Activated CD4-positive, alpha-beta memory T cell treated with anti-CD3 and anti-CD28 coated beads, Interleukin-2, amount 10 ng/mL, durations not matched to agents 7 days and 5 days (primary cell): ENCODE data around the gene EFCAB3. TPM values are rescaled to one million over a fixed set of nuclear protein-coding genes. Genes with fewer than 3 reads are reported as not detected.
"Not testable (repeated sequence)": the region's sequence is repeated elsewhere in the genome, so short reads cannot be mapped to it uniquely, and the experiment has no call there.

Experiments
- CTCF ChIA-PET: fragments of 350-600 bp; sonication (Branson Sonifier 250); formaldehyde crosslinking; loops from one replicate; lab custom pipeline; 2021; ENCODE audit warnings: antibody characterized with exemption, inconsistent platforms; lab: Charles Lee
- POLR2A ChIA-PET: fragments of 350-600 bp; sonication (Branson Sonifier 250); formaldehyde crosslinking; loops from one replicate; lab custom pipeline; 2021; ENCODE audit warnings: antibody characterized with exemption; lab: Charles Lee
- DNase-seq: peaks from one replicate; pipeline ENCODE4 v3.0.0-alpha.2; 2020
- H3K27ac Mint-ChIP-seq: one replicate; pipeline ENCODE4 v1.8.0; 2021; ENCODE audit warnings: mild to moderate bottlenecking, mixed read lengths
- H3K27me3 Mint-ChIP-seq: one replicate; pipeline ENCODE4 v1.8.0; 2021; ENCODE audit warnings: mixed read lengths
- H3K36me3 Mint-ChIP-seq: one replicate; pipeline ENCODE4 v1.8.0; 2021; ENCODE audit warnings: low read depth, mixed read lengths
- H3K4me1 Mint-ChIP-seq: one replicate; pipeline ENCODE4 v1.8.0; 2021; ENCODE audit warnings: mixed read lengths
- H3K4me3 Mint-ChIP-seq: one replicate; pipeline ENCODE4 v1.8.0; 2021; ENCODE audit warnings: mild to moderate bottlenecking, mixed read lengths
- H3K9me3 Mint-ChIP-seq: one replicate; pipeline ENCODE4 v1.8.0; 2021; ENCODE audit warnings: mixed read lengths
- total RNA-seq, 2 experiments: library from RNA; stranded (reverse); gene quantifications; one replicate each; pipeline ENCODE4 v1.2.3, GENCODE V29; 2021

EFCAB3 gene
- total RNA-seq, 2 experiments from 2014 or later = not detected

DNA sequence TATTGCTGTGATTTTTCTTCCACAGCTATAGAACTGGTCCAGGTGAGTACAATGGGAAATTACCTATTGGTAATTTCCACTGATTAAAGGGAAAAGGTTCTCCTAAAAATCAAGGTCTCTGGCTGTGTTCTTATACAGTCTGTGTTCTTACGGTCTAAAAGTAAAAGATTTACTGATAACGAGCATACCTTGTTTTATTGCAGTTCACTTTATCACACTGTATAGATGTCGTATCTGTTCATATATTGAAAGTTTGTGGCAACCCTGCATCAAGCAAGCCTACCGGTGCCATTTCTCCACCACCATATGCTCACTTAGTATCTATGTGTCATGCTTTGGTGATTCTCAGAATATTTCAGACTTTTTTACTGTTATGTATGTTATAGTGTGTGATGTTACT, 54.9 kb downstream of the EFCAB3 start:
- H3K27me3 Mint-ChIP-seq, DNase-seq, H3K9me3 Mint-ChIP-seq, H3K27ac Mint-ChIP-seq, H3K4me3 Mint-ChIP-seq, H3K4me1 Mint-ChIP-seq, CTCF ChIA-PET, POLR2A ChIA-PET: not testable (repeated sequence)
- H3K36me3 Mint-ChIP-seq = peaks cover 12% of the 10 kb centered on the region

GRCh38 chr17:62441181-62441580, 60.8 kb downstream of the EFCAB3 start:
- H3K4me1 Mint-ChIP-seq, POLR2A ChIA-PET, H3K27ac Mint-ChIP-seq, H3K9me3 Mint-ChIP-seq, H3K4me3 Mint-ChIP-seq, H3K27me3 Mint-ChIP-seq, DNase-seq: not testable (repeated sequence)
- CTCF ChIA-PET = interaction anchor here (0.7 kb wide), 1 partner anchor 122 kb away, joined by 3 read pairs; no protein-coding TSS in a partner anchor
- peaks cover 25% of the 10 kb centered on the region for H3K36me3 Mint-ChIP-seq

- CTCF ChIA-PET = no interaction called here
- POLR2A ChIA-PET = no interaction called here
- Mint-ChIP-seq H3K4me1 (no peaks in the 10 kb centered on the region), H3K27ac (no peak overlapping the region), H3K36me3 (peaks cover 37% of the 10 kb centered on the region), H3K4me3 (no peak overlapping the region), H3K27me3 (no peaks in the 10 kb centered on the region), H3K9me3 (no peaks in the 10 kb centered on the region)
- DNase-seq = no peak
Observed at GRCh38 chr17:62444063-62444462, 63.7 kb downstream of the EFCAB3 start.

DNA sequence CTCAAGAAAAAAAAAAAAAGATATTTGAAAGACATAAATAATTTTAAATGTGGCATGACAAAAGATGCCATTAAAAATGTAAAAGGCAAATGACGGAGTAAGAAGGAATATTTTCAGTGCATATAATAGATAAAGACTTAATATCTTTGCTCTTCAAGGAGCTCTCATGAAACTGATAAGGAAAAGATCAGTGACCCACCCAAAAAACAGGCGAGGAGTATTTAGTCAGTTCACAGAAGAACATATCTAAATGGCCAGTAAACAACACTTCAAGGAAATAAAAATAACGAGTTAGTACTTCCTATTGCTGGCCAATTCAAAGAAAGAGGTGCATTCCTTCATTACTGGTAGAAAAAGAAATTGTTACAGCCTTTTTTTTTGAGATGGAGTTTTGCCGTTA, 65.4 kb downstream of the EFCAB3 start:
- POLR2A ChIA-PET, DNase-seq, H3K4me1 Mint-ChIP-seq, H3K9me3 Mint-ChIP-seq, H3K27ac Mint-ChIP-seq, H3K27me3 Mint-ChIP-seq, H3K4me3 Mint-ChIP-seq, CTCF ChIA-PET: not testable (repeated sequence)
- H3K36me3 Mint-ChIP-seq = peaks cover 36% of the 10 kb centered on the region

DNA sequence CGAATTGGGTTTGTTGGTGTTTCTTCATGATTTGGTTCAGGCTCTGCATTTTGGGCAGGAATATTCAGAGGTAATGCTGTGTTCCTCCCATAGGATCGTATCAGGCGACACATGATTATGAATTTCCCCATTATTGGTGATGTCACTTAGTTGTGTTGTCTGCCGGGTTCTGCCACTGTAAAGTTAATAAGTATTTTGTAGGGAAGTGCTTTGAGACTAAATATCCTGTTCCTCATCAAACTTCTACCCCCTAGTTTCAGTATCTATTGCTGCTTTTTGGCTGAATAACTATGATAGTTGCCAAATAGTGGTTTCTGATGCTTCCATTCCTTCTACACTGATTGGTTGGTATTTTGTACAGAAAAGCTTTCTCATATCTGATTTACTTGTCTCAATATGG, 71.8 kb downstream of the EFCAB3 start:
- H3K27me3 Mint-ChIP-seq, POLR2A ChIA-PET, CTCF ChIA-PET, H3K27ac Mint-ChIP-seq, H3K4me3 Mint-ChIP-seq, DNase-seq, H3K9me3 Mint-ChIP-seq: not testable (repeated sequence)
- Mint-ChIP-seq H3K4me1 (peaks cover 11% of the 10 kb centered on the region), H3K36me3 (peaks cover 16% of the 10 kb centered on the region)

DNA sequence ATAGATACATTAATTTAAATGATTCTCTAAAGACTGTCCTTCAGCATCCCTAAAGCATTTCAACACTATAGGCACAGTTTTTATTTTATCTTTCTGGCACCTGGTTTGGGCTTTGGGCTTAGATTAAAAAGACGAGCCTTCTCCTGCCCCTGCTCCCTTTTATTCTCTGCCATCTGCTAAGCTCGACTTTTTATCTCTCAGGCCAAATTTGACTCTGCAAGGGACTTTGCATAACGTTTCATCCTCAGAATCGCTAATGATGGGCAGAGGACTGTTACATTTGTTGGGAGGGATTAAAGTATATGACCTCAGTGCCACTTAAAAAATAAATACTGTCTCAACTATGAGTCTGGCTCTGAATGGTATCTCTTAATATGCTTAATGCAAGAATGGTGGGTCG, 72.7 kb downstream of the EFCAB3 start:
- H3K4me3 Mint-ChIP-seq, POLR2A ChIA-PET, H3K36me3 Mint-ChIP-seq, H3K9me3 Mint-ChIP-seq, DNase-seq, CTCF ChIA-PET, H3K27me3 Mint-ChIP-seq, H3K27ac Mint-ChIP-seq: not testable (repeated sequence)
- peaks cover 15% of the 10 kb centered on the region for H3K4me1 Mint-ChIP-seq

DNA sequence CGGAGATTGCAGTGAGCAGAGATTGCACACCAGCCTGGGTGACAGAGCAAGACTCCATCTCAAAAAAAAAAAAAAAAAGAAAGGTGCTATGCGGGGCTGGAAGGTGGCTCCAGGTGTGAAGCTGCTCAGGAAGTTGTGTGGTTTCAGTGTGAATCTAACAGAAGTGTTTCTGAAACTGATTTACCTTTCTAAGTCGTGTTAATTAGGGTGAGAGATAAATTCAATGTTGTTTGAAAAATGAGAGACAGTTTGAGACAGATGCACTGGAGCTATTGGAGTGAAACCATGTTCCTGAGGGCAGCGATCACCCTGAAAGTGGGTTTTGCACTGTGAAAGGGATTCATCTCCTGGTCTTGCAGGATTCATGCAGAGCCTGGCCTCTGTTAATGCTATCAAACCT, 73.3 kb downstream of the EFCAB3 start:
- H3K27me3 Mint-ChIP-seq, H3K36me3 Mint-ChIP-seq, H3K27ac Mint-ChIP-seq, H3K9me3 Mint-ChIP-seq, DNase-seq, POLR2A ChIA-PET, H3K4me3 Mint-ChIP-seq, CTCF ChIA-PET: not testable (repeated sequence)
- peaks cover 21% of the 10 kb centered on the region for H3K4me1 Mint-ChIP-seq

GRCh38 chr17:62454111-62454510, 73.8 kb downstream of the EFCAB3 start:
- H3K27ac Mint-ChIP-seq, CTCF ChIA-PET, H3K4me3 Mint-ChIP-seq, H3K27me3 Mint-ChIP-seq, POLR2A ChIA-PET, H3K9me3 Mint-ChIP-seq, DNase-seq, H3K36me3 Mint-ChIP-seq: not testable (repeated sequence)
- H3K4me1 Mint-ChIP-seq = peaks cover 23% of the 10 kb centered on the region

GRCh38 chr17:62456016-62456415, 75.7 kb downstream of the EFCAB3 start:
- Mint-ChIP-seq H3K4me3 (no peak overlapping the region), H3K4me1 (peaks cover 23% of the 10 kb centered on the region), H3K36me3 (peaks cover 4% of the 10 kb centered on the region), H3K27ac (no peak overlapping the region), H3K27me3 (no peaks in the 10 kb centered on the region), H3K9me3 (no peaks in the 10 kb centered on the region)
- DNase-seq = no peak
- POLR2A ChIA-PET = no interaction called here
- CTCF ChIA-PET = no interaction called here

DNA sequence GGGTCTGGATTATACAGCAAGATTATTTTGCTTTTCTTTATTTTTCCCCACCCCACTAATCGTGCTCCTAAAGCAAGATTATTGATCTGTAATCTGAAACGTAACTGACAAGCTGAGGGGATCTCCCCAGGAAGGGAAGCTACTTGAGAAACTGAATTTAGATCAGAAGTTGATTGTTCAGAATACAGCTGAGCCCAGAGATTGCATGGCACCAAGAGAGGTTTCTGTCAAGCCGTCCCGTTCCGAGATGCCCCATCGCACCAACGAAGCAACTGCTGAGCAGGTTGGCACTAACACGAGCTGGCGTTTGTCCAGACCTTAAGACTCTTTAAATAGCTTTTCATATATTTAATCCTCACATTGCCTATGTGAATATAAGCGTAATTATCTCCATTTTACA, 78.1 kb downstream of the EFCAB3 start:
- CTCF ChIA-PET, H3K27ac Mint-ChIP-seq, DNase-seq, POLR2A ChIA-PET, H3K4me3 Mint-ChIP-seq, H3K36me3 Mint-ChIP-seq, H3K27me3 Mint-ChIP-seq, H3K9me3 Mint-ChIP-seq: not testable (repeated sequence)
- H3K4me1 Mint-ChIP-seq = peaks cover 19% of the 10 kb centered on the region

DNA sequence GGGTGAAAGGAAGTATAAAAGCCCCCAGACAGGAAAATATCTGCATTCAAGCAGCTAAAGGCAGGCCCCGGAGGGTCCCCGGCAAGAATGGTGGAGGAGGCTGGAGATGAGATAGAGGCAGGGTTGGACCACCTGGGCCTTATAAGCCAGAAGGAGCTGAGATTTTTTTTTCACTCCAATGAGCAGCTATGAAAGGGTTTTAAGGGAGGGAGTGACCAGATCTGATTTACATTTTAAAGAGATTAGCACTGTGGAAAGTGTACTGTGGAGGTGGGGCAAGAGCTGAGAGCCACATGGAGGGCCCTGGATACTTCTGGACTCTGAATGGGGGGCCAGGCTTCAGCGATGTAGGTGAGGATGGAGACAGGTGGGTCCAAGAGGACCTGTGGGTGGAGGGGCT, 84.1 kb downstream of the EFCAB3 start:
- POLR2A ChIA-PET, H3K4me3 Mint-ChIP-seq, CTCF ChIA-PET, H3K9me3 Mint-ChIP-seq, H3K4me1 Mint-ChIP-seq, H3K36me3 Mint-ChIP-seq, DNase-seq, H3K27ac Mint-ChIP-seq, H3K27me3 Mint-ChIP-seq: not testable (repeated sequence)

DNA sequence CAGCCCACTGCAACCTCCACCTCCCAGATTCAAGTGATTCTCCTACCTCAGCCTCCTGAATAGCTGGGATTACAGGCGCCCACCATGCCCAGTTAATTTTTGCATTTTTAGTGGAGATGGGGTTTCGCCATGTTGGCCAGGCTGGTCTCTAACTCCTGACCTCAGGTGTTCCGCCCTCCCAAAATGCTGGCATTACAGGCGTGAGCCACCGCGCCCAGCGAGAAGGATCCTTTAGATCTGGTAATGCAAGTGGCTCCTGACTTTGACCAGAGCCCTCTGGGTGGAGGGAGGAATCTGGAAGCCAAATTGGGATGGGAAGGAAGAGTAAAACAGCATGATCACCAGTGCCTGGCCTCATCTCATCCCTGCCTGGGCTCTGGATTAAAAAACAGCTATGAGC, 84.9 kb downstream of the EFCAB3 start:
- H3K4me3 Mint-ChIP-seq, H3K36me3 Mint-ChIP-seq, H3K9me3 Mint-ChIP-seq, H3K27ac Mint-ChIP-seq, H3K27me3 Mint-ChIP-seq, H3K4me1 Mint-ChIP-seq, DNase-seq, CTCF ChIA-PET, POLR2A ChIA-PET: not testable (repeated sequence)
